GM19468 (cell line): ENCODE results near the gene OTOP2.

Source experiments
- ATAC-seq: cut with Tn5 transposase; IDR thresholded peaks from one replicate; pipeline ENCODE4 v1.9.1; 2021; ENCODE audit warnings: mild to moderate bottlenecking, moderate library complexity, moderate number of reproducible peaks; ENCODE audit not compliant: unreplicated experiment; ENCODE audit errors: extremely low read depth

The OTOP2 gene

DNA sequence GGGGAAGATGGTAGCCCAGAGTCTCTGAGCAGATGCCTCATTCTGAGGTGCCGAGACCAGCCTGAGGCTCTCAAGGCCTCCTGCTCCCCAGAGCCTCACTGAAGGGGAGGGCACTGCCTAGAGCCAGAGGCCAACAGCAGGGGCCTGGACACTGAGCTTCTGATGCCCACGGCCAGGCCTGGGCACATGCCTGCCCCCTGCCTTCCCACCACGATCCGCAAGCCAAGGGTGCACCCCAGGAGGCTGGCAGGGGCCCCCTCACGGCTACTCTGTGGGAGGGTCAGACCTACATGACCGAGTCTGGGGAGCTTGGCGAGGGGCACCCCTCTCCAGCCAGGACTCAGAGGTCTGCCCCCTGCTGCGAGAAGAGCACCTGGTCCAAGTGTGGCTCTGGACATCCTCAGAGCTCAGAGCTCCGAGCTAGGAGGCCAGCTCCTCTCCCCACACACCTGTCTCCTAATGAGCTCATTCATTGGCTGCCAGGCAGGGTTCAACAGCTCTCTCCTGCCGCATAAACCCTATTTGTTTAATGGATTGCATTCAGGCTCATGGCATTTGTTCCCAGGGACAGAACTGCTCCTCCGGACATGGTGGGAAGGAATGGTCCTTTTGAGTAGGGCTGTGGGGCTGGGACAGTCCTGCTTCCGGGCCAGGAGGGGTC lies 25.5 kb downstream of the OTOP2 start:
- no peak for ATAC-seq

DNA sequence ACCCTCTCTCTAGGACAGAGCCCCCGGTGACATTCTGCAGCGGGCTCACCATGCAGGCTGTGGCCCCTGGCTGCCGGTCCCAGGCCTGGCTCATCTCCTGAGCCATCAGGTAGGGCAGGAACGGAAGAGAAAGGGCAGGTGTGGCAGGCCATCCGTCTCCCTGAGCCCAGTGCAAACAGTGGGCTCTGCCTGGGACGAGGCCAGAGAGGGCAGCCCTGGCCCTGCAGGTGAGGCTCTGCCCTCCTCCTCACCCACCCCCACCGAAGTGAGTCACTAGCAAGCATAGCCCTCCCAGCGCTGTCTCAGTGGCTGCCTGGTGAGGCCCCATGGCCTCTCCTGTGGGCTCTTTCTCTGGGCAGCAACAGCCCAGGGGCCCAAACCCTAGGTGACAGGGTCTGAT lies 26.1 kb downstream of the OTOP2 start:
- no peak for ATAC-seq

DNA sequence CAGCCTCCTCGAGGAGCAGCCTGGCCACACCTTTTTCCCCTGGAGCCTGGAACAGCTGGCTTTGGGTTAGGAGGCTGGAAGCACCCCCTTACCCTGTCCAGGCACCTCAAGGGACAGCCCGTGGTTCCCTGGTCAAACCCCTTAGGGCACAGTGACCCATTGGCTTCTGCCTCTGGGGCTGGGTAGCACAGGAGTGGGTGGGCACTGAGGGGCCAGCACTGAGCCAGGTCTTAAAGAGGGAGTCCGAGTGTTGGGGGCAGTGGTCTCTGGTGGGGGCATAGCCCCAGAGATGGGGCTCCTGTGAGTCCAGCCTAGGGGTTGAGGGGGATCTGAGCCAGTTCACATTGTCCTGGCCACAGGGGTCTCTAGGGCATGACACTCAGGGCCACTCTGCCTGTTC lies 27.0 kb downstream of the OTOP2 start:
- no peak for ATAC-seq

- no peak for ATAC-seq
These were observed 27.8 kb downstream of the OTOP2 start for GRCh38 chr17:74951680-74952421.

- ATAC-seq: no peak
These were observed 28.5 kb downstream of the OTOP2 start for GRCh38 chr17:74952431-74953133.

GRCh38 chr17:74953134-74953687 lies 29.1 kb downstream of the OTOP2 start:
- no peak for ATAC-seq

GRCh38 chr17:74954115-74954514 lies 30.0 kb downstream of the OTOP2 start:
- no peak for ATAC-seq

- no peak for ATAC-seq
These were observed 30.8 kb downstream of the OTOP2 start for GRCh38 chr17:74954665-74955421.

- no peak for ATAC-seq
These were observed 32.0 kb downstream of the OTOP2 start for GRCh38 chr17:74956093-74956492.

DNA sequence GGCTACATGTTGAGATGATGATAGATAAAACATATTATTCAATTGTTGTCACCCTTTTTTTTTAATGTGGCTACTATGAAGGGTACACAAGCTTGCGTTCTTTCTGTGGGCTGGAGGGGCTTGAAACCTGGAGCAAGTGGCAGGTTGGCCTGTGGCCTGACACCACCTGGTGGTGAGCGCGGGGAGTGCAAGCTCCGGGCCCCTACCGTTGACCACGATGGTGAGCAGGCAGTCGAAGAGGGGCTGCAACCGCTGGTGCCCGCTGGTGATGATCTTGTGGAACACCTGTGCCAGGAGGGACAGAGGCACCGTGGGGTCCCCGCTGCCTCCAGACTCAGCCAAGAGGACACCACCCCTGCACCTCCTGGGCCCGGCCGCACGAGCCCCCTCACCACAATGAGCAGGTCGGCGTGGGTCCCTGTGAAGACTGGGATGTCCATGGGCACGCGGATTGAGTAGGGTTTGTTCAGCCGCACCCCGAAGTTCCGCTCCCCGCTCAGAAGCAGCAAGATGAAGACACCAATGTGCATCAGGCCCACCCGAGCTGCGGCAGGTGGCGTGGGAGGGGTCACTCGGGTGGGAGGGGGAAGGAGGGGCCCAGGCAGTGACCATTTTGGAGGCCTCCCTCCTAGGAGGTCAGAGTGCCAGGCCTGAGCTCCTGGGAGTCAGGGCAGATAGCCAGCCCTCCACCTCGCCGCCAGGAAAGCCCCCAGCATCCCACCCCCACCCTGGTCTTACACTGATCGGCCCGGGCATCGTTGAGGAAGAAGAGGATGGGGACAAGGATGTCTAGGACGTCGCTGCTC lies 34.1 kb downstream of the OTOP2 start:
- no peak for ATAC-seq

- ATAC-seq: no peak
These were observed 35.9 kb downstream of the OTOP2 start for GRCh38 chr17:74959826-74960515.

- peak; percentile 36 for ATAC-seq
These were observed 36.7 kb downstream of the OTOP2 start for GRCh38 chr17:74960570-74961342.

DNA sequence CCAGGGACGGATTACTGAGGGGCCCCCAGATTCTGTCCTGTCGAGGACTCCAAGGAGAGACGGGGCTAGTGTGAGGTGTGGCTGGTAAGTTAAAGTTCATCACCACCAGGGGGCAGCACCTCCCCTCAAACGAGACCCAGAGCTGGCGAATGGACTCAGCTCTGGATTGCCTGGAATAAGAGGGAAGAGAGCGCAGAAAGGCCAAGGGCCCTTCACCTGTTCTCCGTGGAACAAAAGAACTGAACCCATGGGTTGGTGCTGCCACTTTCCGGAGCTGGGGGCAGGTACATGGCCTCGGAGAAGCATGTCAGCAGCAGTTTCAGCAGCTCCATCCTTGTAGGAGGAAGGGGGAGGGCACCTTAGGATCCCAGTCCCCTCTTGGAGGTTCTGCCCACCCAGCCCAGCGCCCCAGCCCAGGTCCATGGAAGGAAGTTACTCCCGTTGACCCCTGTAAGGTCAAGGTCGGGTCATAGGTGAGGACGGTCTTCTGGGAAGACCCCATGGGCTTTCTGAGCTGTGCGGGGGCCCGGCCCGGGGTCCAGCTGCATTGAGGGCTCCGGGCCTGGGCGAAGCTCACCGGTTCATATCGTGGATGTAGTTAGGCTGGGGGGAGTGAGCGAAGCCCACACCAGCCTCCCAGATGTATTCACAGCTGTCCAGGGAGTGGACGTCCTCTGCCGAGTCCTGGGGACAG lies 37.7 kb downstream of the OTOP2 start:
- ATAC-seq: no peak

DNA sequence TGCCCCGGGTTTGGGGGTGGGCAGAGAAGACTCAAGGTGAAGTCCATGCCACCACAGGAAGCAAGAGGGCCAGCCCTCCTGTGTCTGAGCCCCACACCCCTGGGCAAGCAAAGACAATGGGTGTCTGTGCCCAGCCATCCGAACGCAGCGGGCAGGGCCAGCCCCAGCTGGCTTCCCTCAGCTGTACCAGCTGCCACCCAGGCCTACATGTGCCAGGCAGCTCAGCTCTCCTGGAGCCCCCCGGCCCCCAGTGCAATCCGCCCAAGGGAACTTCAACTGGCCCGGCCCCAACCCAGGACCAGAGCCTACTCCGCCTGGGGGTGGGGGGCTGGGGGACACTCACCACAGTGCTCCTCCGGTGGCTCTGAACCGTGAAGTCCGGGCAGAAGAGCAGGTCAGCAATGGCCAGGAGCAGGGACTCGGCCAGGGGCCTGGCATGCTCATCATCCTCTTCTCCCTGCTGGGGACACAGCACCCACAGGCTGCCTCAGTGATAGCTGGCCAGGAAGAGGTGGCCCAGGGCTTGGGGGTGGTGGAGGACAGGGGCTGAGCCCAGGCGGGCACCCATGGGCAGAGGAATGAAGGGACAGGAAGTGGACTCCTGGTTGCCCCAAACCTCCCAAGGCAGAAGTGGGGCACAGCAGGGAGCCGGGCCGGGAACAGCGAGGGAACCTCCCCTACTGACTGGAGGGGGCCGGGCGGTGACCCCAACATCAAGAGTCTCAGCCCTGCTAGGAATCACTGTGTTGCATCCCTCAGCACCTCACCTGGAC lies 38.7 kb downstream of the OTOP2 start:
- no peak for ATAC-seq

DNA sequence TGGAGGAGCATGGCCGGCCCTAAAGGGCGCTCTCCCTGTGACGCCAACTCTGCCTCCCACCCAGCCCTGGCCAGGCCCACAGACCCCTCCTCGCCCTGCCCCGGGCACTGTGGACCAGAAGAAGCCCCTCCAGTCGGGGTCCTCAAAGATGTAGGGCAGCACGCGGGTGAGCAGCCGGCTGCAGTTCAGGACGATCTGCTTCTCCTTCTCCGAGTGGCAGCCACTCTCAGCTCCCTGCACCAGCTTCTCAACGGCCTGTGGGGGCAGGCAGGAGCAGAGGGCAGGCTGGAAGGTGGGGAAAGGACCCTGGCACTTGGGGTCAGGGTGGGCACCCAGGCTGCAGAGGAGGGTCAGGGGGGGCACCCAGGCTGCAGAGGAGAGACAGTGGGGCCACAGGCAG lies 39.6 kb downstream of the OTOP2 start:
- ATAC-seq: no peak

GRCh38 chr17:74964246-74964761 lies 40.2 kb downstream of the OTOP2 start:
- ATAC-seq: no peak
